T-cell (primary cell): ENCODE results near the gene CTRB2. TPM values are rescaled to one million over a fixed set of nuclear protein-coding genes. Genes with fewer than 3 reads are reported as not detected.
"Not testable (repeated sequence)": the region's sequence is repeated elsewhere in the genome, so short reads cannot be mapped to it uniquely, and the experiment has no call there.

Experiments
- ATAC-seq, 4 experiments: fragments of 200-7000 bp in 3 of 4; fragments of 150-1000 bp in 1 of 4; cut with Tn5 transposase; replicated peaks in 1 of 4; 1 replicate in 3 of 4; 2 replicates in 1 of 4; pipeline ENCODE4 v1.10.0; 2021; ENCODE audit warnings: moderate library complexity in 3 of 4, mild to moderate bottlenecking in 2 of 4, moderate number of reproducible peaks in 1 of 4
- CTCF ChIA-PET, 2 donors: fragments of 300-600 bp; sonication (Branson Sonifier 250); formaldehyde crosslinking; loops; one replicate each; lab custom pipeline; 2022; ENCODE audit warnings: antibody characterized with exemption in 2 of 2; lab: Charles Lee
- POLR2A ChIA-PET, 2 donors: fragments of 300-600 bp; sonication (Branson Sonifier 250); formaldehyde crosslinking; loops; one replicate each; lab custom pipeline; 2022; ENCODE audit warnings: antibody characterized with exemption in 2 of 2; lab: Charles Lee
- DNase-seq, 35 experiments: peaks; one replicate each; pipeline versions ENCODE4 v3.0.0 to v3.0.0-alpha.2; 2013 to 2023
- H3K27ac ChIP-seq: one replicate; pipeline ENCODE4 v1.5.1; 2013; ENCODE audit warnings: low read length
- H3K27me3 ChIP-seq, 2 experiments: replicated peaks in 1 of 2; 1 replicate in 1 of 2; 2 replicates in 1 of 2; pipeline versions ENCODE4 v1.6.1 to v1.7.0; 2013; ENCODE audit warnings: low read length in 1 of 2, mixed read lengths in 1 of 2; ENCODE audit not compliant: control insufficient read depth in 2 of 2, insufficient read depth in 2 of 2; ENCODE audit errors: extremely low read depth in 1 of 2
- H3K36me3 ChIP-seq, 2 donors: 1 replicate in 1 of 2; 2 replicates in 1 of 2; pipeline versions ENCODE4 v1.6.1 to v1.7.0; 2013; ENCODE audit warnings: low read length in 1 of 2; ENCODE audit not compliant: control insufficient read depth in 2 of 2, insufficient read depth in 1 of 2; ENCODE audit errors: extremely low read depth in 1 of 2
- H3K4me1 ChIP-seq, 2 experiments: 1 replicate in 1 of 2; 2 replicates in 1 of 2; pipeline versions ENCODE4 v1.6.1 to v1.7.0; 2013; ENCODE audit warnings: low read length in 2 of 2, mixed read lengths in 1 of 2; ENCODE audit not compliant: insufficient read depth in 2 of 2, control insufficient read depth in 1 of 2; ENCODE audit errors: extremely low read depth in 1 of 2
- H3K4me3 ChIP-seq, 2 donors: 1 replicate in 1 of 2; 2 replicates in 1 of 2; pipeline versions ENCODE4 v1.5.1 to v1.7.0; 2013; ENCODE audit warnings: mild to moderate bottlenecking in 2 of 2, low read length in 1 of 2, moderate library complexity in 1 of 2; ENCODE audit not compliant: control insufficient read depth in 1 of 2; ENCODE audit errors: extremely low read depth in 1 of 2
- H3K9me3 ChIP-seq: 2 replicates; pipeline ENCODE4 v1.7.0; 2013
- H3K27ac Mint-ChIP-seq, 2 donors: one replicate each; pipeline ENCODE4 v1.8.0; 2020 to 2021; ENCODE audit warnings: mild to moderate bottlenecking in 2 of 2, mixed read lengths in 2 of 2
- H3K27me3 Mint-ChIP-seq, 2 donors: one replicate each; pipeline ENCODE4 v1.8.0; 2021 to 2022; ENCODE audit warnings: mixed read lengths in 2 of 2
- H3K36me3 Mint-ChIP-seq: one replicate; pipeline ENCODE4 v1.8.0; 2021; ENCODE audit warnings: mixed read lengths
- H3K4me1 Mint-ChIP-seq, 3 donors: one replicate each; pipeline ENCODE4 v1.8.0; 2020 to 2022; ENCODE audit warnings: mixed read lengths in 3 of 3, mild to moderate bottlenecking in 1 of 3
- H3K4me3 Mint-ChIP-seq, 3 donors: one replicate each; pipeline ENCODE4 v1.8.0; 2020 to 2022; ENCODE audit warnings: mild to moderate bottlenecking in 3 of 3, mixed read lengths in 3 of 3, moderate library complexity in 3 of 3
- H3K9me3 Mint-ChIP-seq, 3 donors: one replicate each; pipeline ENCODE4 v1.8.0; 2020 to 2022; ENCODE audit warnings: mixed read lengths in 3 of 3
- WGBS: methylation state at CpG from one replicate; pipeline ENCODE4 v1.1.5; 2013; ENCODE audit warnings: missing lambda C conversion rate; ENCODE audit not compliant: insufficient coverage; 5-methylcytosine and 5-hydroxymethylcytosine counted together
- total RNA-seq, 35 experiments: library from RNA in 6 of 35; stranded (reverse) in 6 of 35; fragments of 120-200 nt in 1 of 35; gene quantifications; one replicate each; pipeline versions ENCODE4 v1.2.1 to v1.2.4 and lab custom pipeline; 2013 to 2026

CTRB2 gene
- total RNA-seq, 5 donors from 2014 or later (not counting 1 experiment from before 2014, with no cell fraction given), result 14.4 to 18.7 (median 15.1) TPM; not detected in 2

DNA sequence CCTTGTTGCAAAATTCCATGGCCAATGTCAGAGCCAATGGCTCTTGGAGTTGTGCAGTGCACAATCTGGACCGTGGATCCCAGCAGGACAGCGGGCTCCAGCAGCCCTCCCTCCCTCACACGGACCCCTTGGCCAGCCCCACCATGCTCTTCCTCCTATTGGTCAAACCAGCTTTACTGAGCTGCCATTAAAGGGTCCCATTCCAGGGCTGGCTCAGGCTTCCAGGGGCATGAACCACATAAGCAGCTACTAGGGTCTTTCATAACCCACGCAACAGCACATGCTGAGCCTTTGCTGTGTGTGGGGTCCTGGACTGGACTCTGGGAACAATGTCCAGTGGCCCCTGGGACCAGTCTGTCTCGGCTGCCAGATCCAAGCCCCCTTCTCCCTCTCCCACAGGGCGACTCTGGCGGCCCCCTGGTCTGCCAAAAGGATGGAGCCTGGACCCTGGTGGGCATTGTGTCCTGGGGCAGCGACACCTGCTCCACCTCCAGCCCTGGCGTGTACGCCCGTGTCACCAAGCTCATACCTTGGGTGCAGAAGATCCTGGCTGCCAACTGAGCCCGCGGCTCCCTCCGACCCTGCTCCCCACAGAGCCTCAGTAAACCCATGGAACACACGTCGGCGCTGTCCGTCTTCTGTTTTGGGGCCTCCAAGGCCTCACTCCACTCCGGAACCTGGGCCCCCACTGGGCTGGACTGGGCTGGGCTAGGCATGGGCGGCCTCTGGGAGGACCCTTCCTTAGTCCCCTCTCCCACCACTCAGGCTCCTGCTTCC, 17.5 kb upstream of the CTRB2 start:
- no peaks in the 10 kb centered on the region for H3K9me3 ChIP-seq
- no peaks in the 10 kb centered on the region for H3K36me3 ChIP-seq
- H3K4me1 ChIP-seq, result peaks cover 0 to under 1% of the 10 kb centered on the region in 2 experiments
- DNase-seq (no peak), ATAC-seq (no peak)
- H3K36me3 Mint-ChIP-seq, result no peaks in the 10 kb centered on the region
- CTCF ChIA-PET, result no interaction called here
- H3K4me3 Mint-ChIP-seq, result no peak overlapping the region
- peaks cover 0 to 7% of the 10 kb centered on the region in 2 donors for H3K27me3 Mint-ChIP-seq
- H3K4me1 Mint-ChIP-seq, result peaks cover 6 to 14% (median 6%) of the 10 kb centered on the region in 3 donors
- H3K4me3 ChIP-seq, result no peak overlapping the region
- H3K27ac Mint-ChIP-seq, result no peak overlapping the region
- peaks cover 0 to 31% of the 10 kb centered on the region in 2 experiments for H3K27me3 ChIP-seq
- WGBS, result 82% methylated on average over 15 of the region's 20 CpGs
- POLR2A ChIA-PET, result no interaction called here
- no peak overlapping the region for H3K27ac ChIP-seq
- H3K9me3 Mint-ChIP-seq, result no peaks in the 10 kb centered on the region

DNA sequence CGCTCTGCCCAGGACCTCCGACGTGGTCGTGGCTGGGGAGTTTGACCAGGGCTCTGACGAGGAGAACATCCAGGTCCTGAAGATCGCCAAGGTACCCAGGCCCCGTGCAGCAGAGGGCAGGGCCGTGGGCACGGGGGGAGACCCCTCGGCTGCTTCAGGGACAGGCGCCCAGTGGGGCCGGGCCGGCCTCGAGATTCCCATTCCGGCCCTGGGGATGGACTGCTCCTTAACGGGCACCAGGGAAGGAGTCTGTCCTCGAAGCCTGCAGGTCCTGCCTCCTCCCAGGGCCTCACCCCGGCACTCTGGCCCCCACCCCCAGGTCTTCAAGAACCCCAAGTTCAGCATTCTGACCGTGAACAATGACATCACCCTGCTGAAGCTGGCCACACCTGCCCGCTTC, 16.2 kb upstream of the CTRB2 start:
- H3K9me3 Mint-ChIP-seq, H3K27ac ChIP-seq, POLR2A ChIA-PET, H3K36me3 Mint-ChIP-seq, H3K9me3 ChIP-seq, DNase-seq, H3K4me3 Mint-ChIP-seq, CTCF ChIA-PET, H3K27me3 Mint-ChIP-seq, H3K36me3 ChIP-seq, H3K4me3 ChIP-seq, H3K27ac Mint-ChIP-seq, ATAC-seq: not testable (repeated sequence)
- WGBS, result no CpG with 5 or more reads among the region's 20 CpGs
- H3K4me1 Mint-ChIP-seq, result peaks cover 8 to 17% (median 12%) of the 10 kb centered on the region in 3 donors
- H3K27me3 ChIP-seq, result peaks cover 0 to 21% of the 10 kb centered on the region in 2 experiments
- H3K4me1 ChIP-seq, result peaks cover 0 to 10% of the 10 kb centered on the region in 2 experiments

- ChIA-PET POLR2A (no interaction called here), CTCF (no interaction called here)
- WGBS, result 82% methylated on average over 12 of the region's 16 CpGs
Measured at GRCh38 chr16:75222271-75222783, 15.4 kb upstream of the CTRB2 start.

DNA sequence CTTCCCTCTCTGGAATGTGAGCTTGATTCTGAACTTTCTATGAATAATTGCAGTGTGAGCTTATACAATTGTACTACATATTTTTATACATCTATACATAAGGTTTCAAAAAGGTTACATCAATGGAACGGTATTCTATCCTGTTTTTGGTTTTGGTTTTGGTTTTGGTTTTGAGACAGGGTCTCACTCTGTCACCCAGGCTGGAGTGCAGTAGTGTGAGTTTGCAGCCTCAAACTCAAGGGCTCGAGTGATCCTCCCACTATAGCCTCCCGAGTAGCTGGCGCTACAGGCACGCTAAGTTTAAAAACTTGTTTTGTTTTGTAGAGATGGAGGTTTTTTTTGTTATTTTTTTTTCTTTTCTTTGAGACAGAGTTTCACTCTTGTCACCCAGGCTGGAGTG, 12.9 kb upstream of the CTRB2 start:
- WGBS, result no CpG with 5 or more reads among the region's 5 CpGs
- DNase-seq (peak in 6 of 35 experiments; percentile 6 to 27 (median 12)), ATAC-seq (peak; percentile 67 to 93 (median 76))
- Mint-ChIP-seq H3K27me3 (peaks cover 0 to 2% of the 10 kb centered on the region in 2 donors), H3K27ac (peak overlapping the region; percentile 83 to 95), H3K4me1 (peaks cover 8 to 17% (median 12%) of the 10 kb centered on the region in 3 donors), H3K9me3 (no peaks in the 10 kb centered on the region), H3K36me3 (no peaks in the 10 kb centered on the region), H3K4me3 (peak overlapping the region; percentile 73 to 82 (median 76))
- ChIA-PET CTCF (interaction anchor here (0.6 kb wide), 2 partner anchors 16 to 170 kb away, joined by 3 to 7 read pairs; no protein-coding TSS in a partner anchor), POLR2A (no interaction called here)
- Histone ChIP-seq H3K4me3 (peak overlapping the region; percentile 20 to 51), H3K9me3 (no peaks in the 10 kb centered on the region), H3K27me3 (no peaks in the 10 kb centered on the region), H3K4me1 (peaks cover 0 to 10% of the 10 kb centered on the region in 2 experiments), H3K27ac (peak overlapping the region; percentile 47), H3K36me3 (no peaks in the 10 kb centered on the region)

More at GRCh38 chr16:75222271-75222783, 15.4 kb upstream of the CTRB2 start:
- peak overlapping the region in 1 of 2 donors; percentile 34 for H3K27ac Mint-ChIP-seq
- Histone ChIP-seq H3K4me1 (peaks cover 0 to 10% of the 10 kb centered on the region in 2 experiments), H3K4me3 (no peak overlapping the region), H3K27ac (no peak overlapping the region), H3K36me3 (no peaks in the 10 kb centered on the region), H3K9me3 (no peaks in the 10 kb centered on the region), H3K27me3 (peaks cover 0 to 13% of the 10 kb centered on the region in 2 experiments)
- no peaks in the 10 kb centered on the region for H3K36me3 Mint-ChIP-seq
- peaks cover 0 to 4% of the 10 kb centered on the region in 2 donors for H3K27me3 Mint-ChIP-seq
- H3K4me3 Mint-ChIP-seq, result no peak overlapping the region
- ATAC-seq (no peak), DNase-seq (no peak)
- H3K4me1 Mint-ChIP-seq, result peaks cover 8 to 17% (median 12%) of the 10 kb centered on the region in 3 donors
- no peaks in the 10 kb centered on the region for H3K9me3 Mint-ChIP-seq

DNA sequence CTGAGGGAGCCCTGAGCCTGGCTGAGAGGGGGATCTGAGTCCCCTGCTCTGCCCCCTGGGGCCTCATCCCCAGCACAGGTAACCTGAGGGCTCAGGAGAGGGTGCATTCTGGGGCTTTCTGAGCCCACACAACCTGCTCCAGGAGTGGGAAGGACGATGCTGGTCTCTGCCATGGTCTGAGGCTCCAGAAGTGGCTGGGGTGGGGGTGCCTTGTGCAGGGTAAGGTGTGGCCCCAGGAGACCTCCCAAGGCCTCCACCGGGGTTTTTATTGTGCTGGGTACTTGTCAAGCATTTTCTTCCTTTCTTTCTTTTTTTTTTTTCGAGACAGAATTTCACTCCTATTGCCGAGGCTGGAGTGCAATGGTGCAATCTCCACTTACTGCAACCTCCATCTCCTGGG, 12.1 kb upstream of the CTRB2 start:
- POLR2A ChIA-PET, result interaction anchor here in 1 of 2 donors (0.5 kb wide), 1 partner anchor 194 kb away, joined by 3 read pairs; no protein-coding TSS in a partner anchor
- WGBS, result 83% methylated on average over 1 of the region's 4 CpGs
- H3K27me3 Mint-ChIP-seq, result no peaks in the 10 kb centered on the region

More for the DNA sequence above, 12.1 kb upstream of the CTRB2 start:
- H3K27ac Mint-ChIP-seq, result peak overlapping the region in 1 of 2 donors; percentile 95
- peak overlapping the region in 1 of 3 donors; percentile 73 for H3K4me3 Mint-ChIP-seq
- CTCF ChIA-PET, result interaction anchor here (0.6 kb wide), 2 partner anchors 15 to 170 kb away, joined by 3 to 7 read pairs; no protein-coding TSS in a partner anchor
- no peaks in the 10 kb centered on the region for H3K9me3 Mint-ChIP-seq
- H3K4me1 ChIP-seq, result peaks cover 0 to 10% of the 10 kb centered on the region in 2 experiments
- H3K9me3 ChIP-seq, result no peaks in the 10 kb centered on the region
- H3K36me3 ChIP-seq, result no peaks in the 10 kb centered on the region
- H3K27me3 ChIP-seq, result no peaks in the 10 kb centered on the region
- peak overlapping the region; percentile 47 for H3K27ac ChIP-seq
- H3K4me3 ChIP-seq, result no peak overlapping the region
- no peaks in the 10 kb centered on the region for H3K36me3 Mint-ChIP-seq
- no peak for ATAC-seq
- no peak for DNase-seq
- peaks cover 8 to 17% (median 12%) of the 10 kb centered on the region in 3 donors for H3K4me1 Mint-ChIP-seq
